SHP77 (cell line): Measurements from ENCODE around the gene GAS1.
A peak's percentile ranks its signal among the peaks of the same experiment; 100 is the strongest.

ENCODE experiments used
- DNase-seq, 2 experiments: peaks; one replicate each; lab custom pipeline; 2025; lab: John Stamatoyannopoulos, UW

Gene GAS1

GRCh38 chr9:86947146-86948073, at the start of gene GAS1:
TSS of gene GAS1 (minus strand) at chr9:86947506. CDS start at chr9:86946779, 727 bp downstream.
- peak; percentile 41 to 81 for DNase-seq

GRCh38 chr9:86994231-86994630, 46.9 kb upstream of the GAS1 start:
- no peak for DNase-seq

- no peak for DNase-seq
These were observed 46.5 kb upstream of the GAS1 start for GRCh38 chr9:86993830-86994229.

- no peak for DNase-seq
These were observed 43.8 kb upstream of the GAS1 start for GRCh38 chr9:86991077-86991476.

- DNase-seq: no peak
These were observed 43.0 kb upstream of the GAS1 start for GRCh38 chr9:86990290-86990689.

- DNase-seq: no peak
These were observed 40.6 kb upstream of the GAS1 start for GRCh38 chr9:86987900-86988299.

- DNase-seq: no peak
These were observed 37.9 kb upstream of the GAS1 start for GRCh38 chr9:86985132-86985647.

GRCh38 chr9:86983620-86984259, 36.4 kb upstream of the GAS1 start:
- no peak for DNase-seq

GRCh38 chr9:86983249-86983619, 35.9 kb upstream of the GAS1 start:
- no peak for DNase-seq

GRCh38 chr9:86980802-86981201, 33.5 kb upstream of the GAS1 start:
- DNase-seq: no peak

- DNase-seq: no peak
These were observed 32.4 kb upstream of the GAS1 start for GRCh38 chr9:86979657-86980056.

- DNase-seq: no peak
These were observed 31.7 kb upstream of the GAS1 start for GRCh38 chr9:86978922-86979474.

GRCh38 chr9:86978413-86978812, 31.1 kb upstream of the GAS1 start:
- DNase-seq: no peak

GRCh38 chr9:86977205-86977835, 30.0 kb upstream of the GAS1 start:
- no peak for DNase-seq

- DNase-seq: no peak
These were observed 28.3 kb upstream of the GAS1 start for GRCh38 chr9:86975606-86976005.

GRCh38 chr9:86975036-86975435, 27.7 kb upstream of the GAS1 start:
- no peak for DNase-seq

GRCh38 chr9:86974421-86974820, 27.1 kb upstream of the GAS1 start:
- no peak for DNase-seq

- no peak for DNase-seq
These were observed 24.4 kb upstream of the GAS1 start for GRCh38 chr9:86971742-86972141.

GRCh38 chr9:86968258-86968920, 21.1 kb upstream of the GAS1 start:
- no peak for DNase-seq

- no peak for DNase-seq
These were observed 19.7 kb upstream of the GAS1 start for GRCh38 chr9:86966852-86967511.
